Measurements from ENCODE around the gene LRP4. TPM values are rescaled to one million over a fixed set of nuclear protein-coding genes. Genes with fewer than 3 reads are reported as not detected.

Gene LRP4, protein sequence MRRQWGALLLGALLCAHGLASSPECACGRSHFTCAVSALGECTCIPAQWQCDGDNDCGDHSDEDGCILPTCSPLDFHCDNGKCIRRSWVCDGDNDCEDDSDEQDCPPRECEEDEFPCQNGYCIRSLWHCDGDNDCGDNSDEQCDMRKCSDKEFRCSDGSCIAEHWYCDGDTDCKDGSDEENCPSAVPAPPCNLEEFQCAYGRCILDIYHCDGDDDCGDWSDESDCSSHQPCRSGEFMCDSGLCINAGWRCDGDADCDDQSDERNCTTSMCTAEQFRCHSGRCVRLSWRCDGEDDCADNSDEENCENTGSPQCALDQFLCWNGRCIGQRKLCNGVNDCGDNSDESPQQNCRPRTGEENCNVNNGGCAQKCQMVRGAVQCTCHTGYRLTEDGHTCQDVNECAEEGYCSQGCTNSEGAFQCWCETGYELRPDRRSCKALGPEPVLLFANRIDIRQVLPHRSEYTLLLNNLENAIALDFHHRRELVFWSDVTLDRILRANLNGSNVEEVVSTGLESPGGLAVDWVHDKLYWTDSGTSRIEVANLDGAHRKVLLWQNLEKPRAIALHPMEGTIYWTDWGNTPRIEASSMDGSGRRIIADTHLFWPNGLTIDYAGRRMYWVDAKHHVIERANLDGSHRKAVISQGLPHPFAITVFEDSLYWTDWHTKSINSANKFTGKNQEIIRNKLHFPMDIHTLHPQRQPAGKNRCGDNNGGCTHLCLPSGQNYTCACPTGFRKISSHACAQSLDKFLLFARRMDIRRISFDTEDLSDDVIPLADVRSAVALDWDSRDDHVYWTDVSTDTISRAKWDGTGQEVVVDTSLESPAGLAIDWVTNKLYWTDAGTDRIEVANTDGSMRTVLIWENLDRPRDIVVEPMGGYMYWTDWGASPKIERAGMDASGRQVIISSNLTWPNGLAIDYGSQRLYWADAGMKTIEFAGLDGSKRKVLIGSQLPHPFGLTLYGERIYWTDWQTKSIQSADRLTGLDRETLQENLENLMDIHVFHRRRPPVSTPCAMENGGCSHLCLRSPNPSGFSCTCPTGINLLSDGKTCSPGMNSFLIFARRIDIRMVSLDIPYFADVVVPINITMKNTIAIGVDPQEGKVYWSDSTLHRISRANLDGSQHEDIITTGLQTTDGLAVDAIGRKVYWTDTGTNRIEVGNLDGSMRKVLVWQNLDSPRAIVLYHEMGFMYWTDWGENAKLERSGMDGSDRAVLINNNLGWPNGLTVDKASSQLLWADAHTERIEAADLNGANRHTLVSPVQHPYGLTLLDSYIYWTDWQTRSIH (N-terminal part only)
- 1.4 and 2.0 TPM in 2 replicates for total RNA-seq

DNA sequence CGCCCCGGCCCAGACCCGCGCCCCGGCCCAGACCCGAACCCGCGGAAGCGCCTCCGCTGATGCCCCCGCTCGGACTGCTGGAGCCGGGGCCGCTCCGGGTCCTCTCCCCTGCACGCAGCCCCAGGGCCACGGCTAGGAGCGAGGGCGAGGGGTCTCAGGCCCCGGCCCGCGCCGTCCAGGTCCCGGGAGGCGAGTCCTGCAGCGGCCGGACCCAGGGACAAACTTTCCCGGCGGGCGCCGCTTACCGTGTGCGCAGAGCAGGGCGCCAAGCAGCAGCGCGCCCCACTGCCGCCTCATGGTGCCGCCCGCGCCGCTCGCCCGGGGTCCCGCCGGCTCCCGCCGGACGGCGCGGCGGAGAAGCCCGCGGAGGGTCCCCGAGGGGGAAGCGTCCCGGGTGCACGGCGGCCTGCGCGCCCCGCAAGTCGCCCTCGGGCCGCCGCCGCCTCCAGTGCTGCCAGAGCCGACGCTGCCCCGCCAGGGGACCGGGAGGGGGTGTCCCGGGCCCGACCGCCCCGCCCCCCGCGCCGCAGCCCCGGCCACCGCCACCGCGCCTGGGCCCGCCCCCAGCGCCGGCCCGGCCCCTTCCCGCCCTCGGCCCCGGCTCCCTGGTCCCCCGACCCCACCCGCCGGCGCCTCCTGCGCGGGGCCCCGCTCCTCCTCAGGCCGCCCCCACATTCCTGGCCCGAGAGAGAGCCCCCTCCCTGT, at the start of gene LRP4:
Gene LRP4 (minus strand): TSS at position 468 of the 705 bp plus-strand sequence. CDS start 171 bp downstream, at position 297.

DNA sequence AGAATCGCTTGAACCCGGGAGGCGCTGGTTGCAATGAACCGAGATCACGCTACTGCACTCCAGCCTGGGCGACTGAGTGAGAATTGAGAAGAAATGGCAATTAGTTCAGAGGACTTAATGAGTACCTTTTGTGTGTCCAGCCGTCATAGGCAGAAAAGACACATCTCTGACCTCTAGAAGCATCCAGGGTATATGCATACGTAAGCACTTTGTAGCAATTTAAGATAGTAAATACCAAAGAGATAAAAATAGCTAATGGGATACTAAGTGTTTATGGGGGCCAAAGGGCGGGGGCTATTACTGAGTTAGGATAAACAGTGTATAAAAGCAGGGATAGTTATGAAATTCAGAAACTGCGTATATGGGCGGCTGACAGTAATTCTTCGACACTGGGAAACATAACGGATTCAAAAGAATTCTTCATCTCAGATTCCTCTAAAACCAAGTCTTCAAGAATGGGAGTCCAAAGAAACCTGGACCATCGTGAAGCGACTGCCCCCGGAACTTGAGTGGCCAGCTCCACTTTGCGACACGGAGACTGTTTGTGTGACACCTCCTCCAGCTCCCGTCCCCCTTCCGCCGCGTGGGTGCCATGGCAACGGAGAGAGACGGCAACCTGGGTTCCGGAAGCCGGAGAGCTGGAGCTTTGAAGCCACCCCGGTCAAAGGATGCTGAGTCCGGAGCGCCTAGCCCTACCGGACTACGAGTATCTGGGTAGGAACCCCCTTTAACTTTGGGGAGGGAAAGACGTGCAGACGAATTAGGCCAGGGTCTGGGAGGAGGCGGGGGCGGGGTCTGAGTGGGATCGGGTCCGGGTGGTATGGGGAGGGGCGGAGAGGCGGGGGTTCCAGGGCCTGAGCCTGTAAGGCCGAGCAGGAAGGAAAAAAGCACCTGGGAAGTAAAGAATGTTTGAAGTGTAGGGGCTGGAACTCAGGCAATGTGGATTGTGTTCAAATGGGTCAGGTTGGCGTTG, 18.1 kb upstream of the LRP4 start, which contains the start of gene CSTPP1:
Gene CSTPP1 (plus strand): TSS at position 624 of the 973 bp plus-strand sequence. CDS start 45 bp downstream, at position 669.

DNA sequence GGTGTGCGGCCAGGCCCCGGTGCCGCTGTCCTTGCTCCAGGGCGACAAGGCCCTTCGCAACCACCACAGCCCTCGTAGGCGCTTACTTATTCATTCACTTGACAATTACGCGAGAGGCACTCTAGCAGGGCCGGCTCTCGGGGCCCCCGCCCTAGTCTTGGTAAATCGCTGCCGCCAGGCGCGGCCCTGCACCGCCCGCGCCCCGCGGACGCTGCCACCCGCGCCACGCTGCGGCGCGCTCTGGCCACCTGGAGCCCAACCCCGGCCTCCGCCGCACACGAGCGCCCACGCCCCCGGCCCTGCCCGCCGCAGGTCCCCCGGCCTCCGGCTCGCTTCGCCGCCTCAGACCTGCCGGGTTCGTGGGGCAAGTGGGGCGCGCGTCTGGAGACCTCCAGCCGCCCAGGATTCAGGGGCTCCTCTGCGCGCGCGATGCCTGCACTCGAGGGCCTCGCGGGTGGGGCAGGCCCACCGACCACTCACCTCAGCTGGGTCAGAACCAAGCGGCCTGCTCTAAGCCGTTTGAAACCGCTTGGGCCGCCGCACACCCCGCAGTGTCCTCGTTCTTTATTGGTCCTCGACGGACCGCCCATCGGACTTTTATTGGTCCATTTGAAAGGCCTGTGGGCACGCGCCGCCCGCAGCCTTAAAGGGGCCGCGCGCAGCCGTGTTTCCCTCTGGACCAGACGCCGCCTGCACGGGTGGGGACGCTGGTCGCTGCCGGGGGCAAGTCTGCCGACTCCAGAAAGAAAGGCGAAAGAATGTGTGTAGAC, 72.4 kb downstream of the LRP4 start, which contains the start of gene CKAP5:
Gene CKAP5 (minus strand): TSS at position 541 of the 770 bp plus-strand sequence. CDS start 25,049 bp downstream, outside the sequence.

Other genes with a start within 250 kb of the LRP4 start
- gene ARHGAP1, start 217.9 kb downstream of the LRP4 start, total RNA-seq, result 36.3 and 40.6 TPM in 2 replicates
- 11.9 and 17.0 TPM in 2 replicates for gene ZNF408, start 217.5 kb downstream of the LRP4 start, total RNA-seq
- gene F2, start 199.3 kb downstream of the LRP4 start, total RNA-seq, result not detected in 2 replicates
- 61.4 and 72.6 TPM in 2 replicates for gene CKAP5, start 72.3 kb downstream of the LRP4 start, total RNA-seq
- gene CSTPP1, start 18.2 kb upstream of the LRP4 start, total RNA-seq, result 23.4 and 27.4 TPM in 2 replicates

All from vein endothelial cell (primary cell).